IMR-90 (cell line): ENCODE results near the gene FBXO31. TPM values are rescaled to one million over a fixed set of nuclear protein-coding genes. Genes with fewer than 3 reads are reported as not detected.
A peak's percentile ranks its signal among the peaks of the same experiment; 100 is the strongest.

Experiments used
- ATAC-seq: fragments of 200-7000 bp; cut with Tn5 transposase; 2 replicates; pipeline ENCODE4 v1.9.1; 2020; ENCODE audit warnings: low read depth, mild to moderate bottlenecking, moderate library complexity
- BruUV-seq: library from RNA; stranded (reverse); fragments of 400-500 nt; replicated peaks from 2 replicates; lab custom pipeline; 2021; lab: Mats Ljungman, UMichigan
- CTCF ChIA-PET: fragments of 300-600 bp; formaldehyde crosslinking; extraction: SDS; loops from one replicate; lab custom pipeline; 2021; ENCODE audit warnings: antibody characterized with exemption; lab: Yijun Ruan, JAX
- POLR2A ChIA-PET: fragments of 300-600 bp; sonication (Branson Sonifier 250); formaldehyde crosslinking; loops from one replicate; lab custom pipeline; 2022; ENCODE audit warnings: antibody characterized with exemption; ENCODE audit not compliant: unreplicated experiment; lab: Charles Lee
- DNase-seq: peaks from one replicate; pipeline ENCODE4 v3.0.0; 2013
- H2AFZ ChIP-seq: replicated peaks from 2 replicates; pipeline ENCODE3; 2013; ENCODE audit warnings: low read length, mild to moderate bottlenecking; ENCODE audit not compliant: poor library complexity
- H2AK5ac ChIP-seq: 2 replicates; pipeline ENCODE4 v1.6.1; 2013; ENCODE audit warnings: low read depth, low read length, inconsistent platforms
- H2AK9ac ChIP-seq: replicated peaks from 2 replicates; pipeline ENCODE3; 2013; ENCODE audit warnings: mild to moderate bottlenecking, low read depth, low read length, moderate library complexity; ENCODE audit not compliant: poor library complexity
- H2BK120ac ChIP-seq: 2 replicates; pipeline ENCODE4 v1.6.1; 2013; ENCODE audit warnings: low read depth, low read length, inconsistent platforms
- H2BK15ac ChIP-seq: 3 replicates; pipeline ENCODE4 v1.6.1; 2013; ENCODE audit warnings: low read depth, low read length, inconsistent platforms
- H2BK20ac ChIP-seq: 2 replicates; pipeline ENCODE4 v1.6.1; 2013; ENCODE audit warnings: low read depth, mild to moderate bottlenecking, inconsistent platforms, low read length, moderate library complexity
- H2BK5ac ChIP-seq: 2 replicates; pipeline ENCODE4 v1.6.1; 2013; ENCODE audit warnings: mild to moderate bottlenecking, low read depth, low read length, inconsistent platforms; ENCODE audit not compliant: poor library complexity, severe bottlenecking
- H3K14ac ChIP-seq: replicated peaks from 2 replicates; pipeline ENCODE4 v1.6.1; 2013; ENCODE audit warnings: low read depth, low read length, inconsistent platforms
- H3K18ac ChIP-seq: 2 replicates; pipeline ENCODE4 v1.6.1; 2013; ENCODE audit warnings: low read depth, low read length, control low read depth
- H3K23ac ChIP-seq: 2 replicates; pipeline ENCODE4 v1.6.1; 2013; ENCODE audit warnings: low read depth, low read length, inconsistent platforms
- H3K27ac ChIP-seq: 2 replicates; pipeline ENCODE4 v1.5.1; 2013; ENCODE audit warnings: mild to moderate bottlenecking, control low read depth, low read length; ENCODE audit not compliant: insufficient read depth
- H3K27me3 ChIP-seq: 2 replicates; pipeline ENCODE4 v1.6.1; 2013; ENCODE audit warnings: low read length; ENCODE audit not compliant: control insufficient read depth, insufficient read depth
- H3K36me3 ChIP-seq: 2 replicates; pipeline ENCODE4 v1.6.1; 2013; ENCODE audit warnings: low read length, mixed read lengths; ENCODE audit not compliant: control insufficient read depth, insufficient read depth
- H3K4ac ChIP-seq: 2 replicates; pipeline ENCODE4 v1.6.1; 2013; ENCODE audit warnings: low read depth, low read length, inconsistent platforms
- H3K4me1 ChIP-seq: 2 replicates; pipeline ENCODE4 v1.6.1; 2013; ENCODE audit warnings: low read length, mixed read lengths; ENCODE audit not compliant: control insufficient read depth, insufficient read depth
- H3K4me2 ChIP-seq: 2 replicates; pipeline ENCODE4 v1.6.1; 2013; ENCODE audit warnings: low read depth, mild to moderate bottlenecking, control low read depth, low read length, moderate library complexity
- H3K4me3 ChIP-seq: 2 replicates; pipeline ENCODE4 v1.5.1; 2013; ENCODE audit warnings: low read depth, mild to moderate bottlenecking, control low read depth, low read length, moderate library complexity; ENCODE audit not compliant: insufficient read depth
- H3K56ac ChIP-seq: 2 replicates; pipeline ENCODE4 v1.6.1; 2013; ENCODE audit warnings: low read length, inconsistent platforms; ENCODE audit not compliant: insufficient read depth; ENCODE audit errors: extremely low read depth
- H3K79me1 ChIP-seq, 2 experiments: 2 replicates each; pipeline ENCODE4 v1.6.1; 2013; ENCODE audit warnings: low read length in 2 of 2, inconsistent platforms in 1 of 2, low read depth in 1 of 2
- H3K9ac ChIP-seq: 2 replicates; pipeline ENCODE4 v1.6.1; 2013; ENCODE audit warnings: low read depth, low read length, control low read depth
- H3K9me1 ChIP-seq: 2 replicates; pipeline ENCODE4 v1.6.1; 2013; ENCODE audit warnings: low read length, inconsistent platforms; ENCODE audit not compliant: insufficient read depth
- H3K9me3 ChIP-seq: 2 replicates; pipeline ENCODE4 v1.6.1; 2013; ENCODE audit warnings: low read length; ENCODE audit not compliant: control insufficient read depth, insufficient read depth
- H4K20me1 ChIP-seq: 2 replicates; pipeline ENCODE4 v1.6.1; 2013; ENCODE audit warnings: low read length, inconsistent platforms; ENCODE audit not compliant: insufficient read depth
- H4K5ac ChIP-seq: 2 replicates; pipeline ENCODE4 v1.6.1; 2013; ENCODE audit warnings: mild to moderate bottlenecking, low read depth, low read length, control low read depth
- H4K8ac ChIP-seq, 2 experiments: 2 replicates each; pipeline ENCODE4 v1.6.1; 2013; ENCODE audit warnings: low read depth in 2 of 2, low read length in 2 of 2, control low read depth in 1 of 2, inconsistent platforms in 1 of 2
- H4K91ac ChIP-seq: 2 replicates; pipeline ENCODE4 v1.6.1; 2013; ENCODE audit warnings: low read depth, low read length, inconsistent platforms; ENCODE audit not compliant: insufficient read depth
- BHLHE40 ChIP-seq: fragments of 150-350 bp; IDR thresholded peaks from 2 replicates; pipeline ENCODE4 v1.6.1; 2016; ENCODE audit warnings: mild to moderate bottlenecking, low read depth, low read length
- CEBPB ChIP-seq: IDR thresholded peaks from 2 replicates; pipeline ENCODE4 v1.6.1; 2012; ENCODE audit warnings: low read depth, low read length, improper control_type of control experiment
- CHD1 ChIP-seq: IDR thresholded peaks from 2 replicates; pipeline ENCODE4 v1.6.1; 2012; ENCODE audit warnings: low read depth, low read length, improper control_type of control experiment
- FOS ChIP-seq: fragments of 150-350 bp; IDR thresholded peaks from 2 replicates; pipeline ENCODE4 v1.6.1; 2016; ENCODE audit warnings: low read depth, low read length
- MAFK ChIP-seq: IDR thresholded peaks from 2 replicates; pipeline ENCODE4 v1.6.1; 2012; ENCODE audit warnings: low read depth, low read length, improper control_type of control experiment
- MAZ ChIP-seq: IDR thresholded peaks from 2 replicates; pipeline ENCODE4 v1.6.1; 2012; ENCODE audit warnings: low read depth, mild to moderate bottlenecking, low read length, improper control_type of control experiment, moderate library complexity, borderline replicate concordance
- MXI1 ChIP-seq: IDR thresholded peaks from 2 replicates; pipeline ENCODE4 v1.6.1; 2012; ENCODE audit warnings: low read depth, mild to moderate bottlenecking, low read length, moderate library complexity, borderline replicate concordance
- NFE2L2 ChIP-seq: fragments of 150-350 bp; IDR thresholded peaks from 2 replicates; pipeline ENCODE4 v1.6.1; 2016; ENCODE audit warnings: low read depth, mild to moderate bottlenecking, low read length
- POLR2A ChIP-seq: IDR thresholded peaks from 2 replicates; pipeline ENCODE4 v1.6.1; 2012; ENCODE audit warnings: mild to moderate bottlenecking, low read depth, low read length
- RCOR1 ChIP-seq: IDR thresholded peaks from 2 replicates; pipeline ENCODE4 v1.6.1; 2012; ENCODE audit warnings: mild to moderate bottlenecking, low read length, improper control_type of control experiment; ENCODE audit not compliant: insufficient replicate concordance
- RFX5 ChIP-seq: IDR thresholded peaks from 2 replicates; pipeline ENCODE4 v1.8.0; 2012; ENCODE audit warnings: low read depth, mild to moderate bottlenecking, low read length, moderate library complexity
- SMC3 ChIP-seq: fragments of 150-350 bp; IDR thresholded peaks from 2 replicates; pipeline ENCODE4 v1.6.1; 2016; ENCODE audit warnings: low read depth, mild to moderate bottlenecking, antibody characterized with exemption, low read length, moderate library complexity
- WGBS, 2 experiments: methylation state at CpG; one replicate each; pipeline versions ENCODE4 v1.1.5 to v1.1.7; 2013; ENCODE audit warnings: missing lambda C conversion rate in 2 of 2; ENCODE audit not compliant: insufficient read length in 1 of 2; ENCODE audit errors: extremely low coverage in 2 of 2; 5-methylcytosine and 5-hydroxymethylcytosine counted together
- dilution Hi-C: fragments of 300-500 bp; cut with HindIII; formaldehyde crosslinking; loops from one replicate; pipeline ENCODE4 v1.14.3; 2018; ENCODE audit warnings: low sequenced_read_pairs; ENCODE audit not compliant: unreplicated experiment
- in situ Hi-C: fragments of 300-500 bp; cut with MboI; formaldehyde crosslinking; loops from 3 replicates; pipeline ENCODE4 v1.14.3; 2019; ENCODE audit warnings: low sequenced_read_pairs, inconsistent platforms, mixed read lengths
- intact Hi-C: fragments of 100-400 bp; cut with micrococcal nuclease; formaldehyde crosslinking; loops from 2 replicates; pipeline ENCODE4 v1.10.0; 2022
- polyA plus RNA-seq, 3 experiments: library from polyadenylated mRNA; depleted of rRNA; stranded (reverse); fragments of >200 nt; gene quantifications; 2 replicates each; pipeline ENCODE4 v1.2.3, GENCODE V29; 2012; ENCODE audit warnings: low replicate concordance in 1 of 3
- total RNA-seq: library from RNA; depleted of rRNA; stranded (reverse); fragments of >200 nt; gene quantifications from 2 replicates; pipeline ENCODE4 v1.2.3, GENCODE V29; 2012
- TF ChIP-seq, protein P1 (sequence below): conservative IDR thresholded peaks from 2 replicates; pipeline ENCODE4 v1.5.1; 2012; ENCODE audit warnings: mild to moderate bottlenecking, low read depth, low read length, improper control_type of control experiment
- TF ChIP-seq, protein P2 (sequence below): fragments of 150-350 bp; IDR thresholded peaks from 2 replicates; pipeline ENCODE4 v1.6.1; 2017; ENCODE audit warnings: mild to moderate bottlenecking, antibody characterized with exemption, low read length, low read depth
- TF ChIP-seq, protein P3 (sequence below): fragments of 150-350 bp; IDR thresholded peaks from 2 replicates; pipeline ENCODE4 v1.6.1; 2016; ENCODE audit warnings: low read depth, mild to moderate bottlenecking, low read length, moderate library complexity, borderline replicate concordance

The FBXO31 gene
- total and polyA plus RNA-seq, 2 of the 4 experiments (the other 2 are of a cell fraction): 10.4 to 16.9 TPM

DNA sequence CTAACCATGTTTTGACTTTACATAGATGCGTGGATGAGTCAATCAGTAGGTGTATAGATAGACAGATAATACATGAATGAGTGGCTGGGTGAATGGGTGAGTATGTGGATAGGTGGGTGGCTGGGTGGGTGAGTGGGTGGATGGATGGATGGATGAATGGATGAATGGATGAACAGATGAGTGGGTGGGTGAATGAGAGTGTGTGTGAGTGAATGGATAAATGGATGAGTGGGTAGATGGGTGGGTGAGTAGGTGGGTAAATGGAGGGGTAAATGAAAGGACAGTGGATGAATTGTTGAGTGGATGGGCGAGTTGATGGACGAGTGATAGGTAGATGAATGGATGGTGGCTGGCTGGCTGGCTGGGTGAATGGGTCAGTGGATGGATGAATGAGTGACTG, 89.6 kb downstream of the FBXO31 start:
- ATAC-seq: no peak
- Histone ChIP-seq H3K4me3 (no peak overlapping the region), H4K8ac (no peak overlapping the region), H3K4me2 (no peak overlapping the region), H3K9ac (no peak overlapping the region), H3K79me1 (no peaks in the 10 kb centered on the region), H3K14ac (no peak overlapping the region), H3K4ac (no peak overlapping the region), H2AK9ac (no peak overlapping the region), H2BK15ac (no peak overlapping the region), H4K91ac (no peak overlapping the region), H2BK20ac (no peak overlapping the region), H3K27me3 (peaks cover 2% of the 10 kb centered on the region; the same call in 1 of the 2 replicates), H2BK5ac (peak overlapping the region; percentile 51), H2AFZ (no peak overlapping the region), H3K27ac (no peak overlapping the region), H3K9me1 (peaks cover 3% of the 10 kb centered on the region), H3K18ac (no peak overlapping the region), H3K56ac (no peak overlapping the region), H4K5ac (no peak overlapping the region), H3K9me3 (peaks cover 6% of the 10 kb centered on the region), H2BK120ac (no peak overlapping the region), H3K36me3 (no peaks in the 10 kb centered on the region), H3K4me1 (peaks cover 2% of the 10 kb centered on the region; the same call in 1 of the 2 replicates), H4K20me1 (peaks cover 5% of the 10 kb centered on the region), H2AK5ac (no peak overlapping the region), H3K23ac (no peak overlapping the region)
- no TSS peak for BruUV-seq
- POLR2A ChIA-PET: no interaction called here
- intact Hi-C loops (no loop called here), dilution Hi-C loops (no loop called here), in situ Hi-C loops (no loop called here)
- WGBS, 2 experiments: 85 to 100% methylated on average over 2 of the region's 3 CpGs
- TF ChIP-seq, protein P1, sequence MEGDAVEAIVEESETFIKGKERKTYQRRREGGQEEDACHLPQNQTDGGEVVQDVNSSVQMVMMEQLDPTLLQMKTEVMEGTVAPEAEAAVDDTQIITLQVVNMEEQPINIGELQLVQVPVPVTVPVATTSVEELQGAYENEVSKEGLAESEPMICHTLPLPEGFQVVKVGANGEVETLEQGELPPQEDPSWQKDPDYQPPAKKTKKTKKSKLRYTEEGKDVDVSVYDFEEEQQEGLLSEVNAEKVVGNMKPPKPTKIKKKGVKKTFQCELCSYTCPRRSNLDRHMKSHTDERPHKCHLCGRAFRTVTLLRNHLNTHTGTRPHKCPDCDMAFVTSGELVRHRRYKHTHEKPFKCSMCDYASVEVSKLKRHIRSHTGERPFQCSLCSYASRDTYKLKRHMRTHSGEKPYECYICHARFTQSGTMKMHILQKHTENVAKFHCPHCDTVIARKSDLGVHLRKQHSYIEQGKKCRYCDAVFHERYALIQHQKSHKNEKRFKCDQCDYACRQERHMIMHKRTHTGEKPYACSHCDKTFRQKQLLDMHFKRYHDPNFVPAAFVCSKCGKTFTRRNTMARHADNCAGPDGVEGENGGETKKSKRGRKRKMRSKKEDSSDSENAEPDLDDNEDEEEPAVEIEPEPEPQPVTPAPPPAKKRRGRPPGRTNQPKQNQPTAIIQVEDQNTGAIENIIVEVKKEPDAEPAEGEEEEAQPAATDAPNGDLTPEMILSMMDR: no peak
- TF ChIP-seq MAZ (no peak), RFX5 (no peak), NFE2L2 (no peak), RCOR1 (no peak), SMC3 (no peak), CEBPB (no peak), BHLHE40 (no peak), MAFK (no peak), MXI1 (no peak), CHD1 (no peak), FOS (no peak), POLR2A (no peak)
- TF ChIP-seq, protein P2, sequence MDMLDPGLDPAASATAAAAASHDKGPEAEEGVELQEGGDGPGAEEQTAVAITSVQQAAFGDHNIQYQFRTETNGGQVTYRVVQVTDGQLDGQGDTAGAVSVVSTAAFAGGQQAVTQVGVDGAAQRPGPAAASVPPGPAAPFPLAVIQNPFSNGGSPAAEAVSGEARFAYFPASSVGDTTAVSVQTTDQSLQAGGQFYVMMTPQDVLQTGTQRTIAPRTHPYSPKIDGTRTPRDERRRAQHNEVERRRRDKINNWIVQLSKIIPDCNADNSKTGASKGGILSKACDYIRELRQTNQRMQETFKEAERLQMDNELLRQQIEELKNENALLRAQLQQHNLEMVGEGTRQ: no peak
- TF ChIP-seq, protein P3, sequence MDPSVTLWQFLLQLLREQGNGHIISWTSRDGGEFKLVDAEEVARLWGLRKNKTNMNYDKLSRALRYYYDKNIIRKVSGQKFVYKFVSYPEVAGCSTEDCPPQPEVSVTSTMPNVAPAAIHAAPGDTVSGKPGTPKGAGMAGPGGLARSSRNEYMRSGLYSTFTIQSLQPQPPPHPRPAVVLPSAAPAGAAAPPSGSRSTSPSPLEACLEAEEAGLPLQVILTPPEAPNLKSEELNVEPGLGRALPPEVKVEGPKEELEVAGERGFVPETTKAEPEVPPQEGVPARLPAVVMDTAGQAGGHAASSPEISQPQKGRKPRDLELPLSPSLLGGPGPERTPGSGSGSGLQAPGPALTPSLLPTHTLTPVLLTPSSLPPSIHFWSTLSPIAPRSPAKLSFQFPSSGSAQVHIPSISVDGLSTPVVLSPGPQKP: no peak
- CTCF ChIA-PET: no interaction called here
- DNase-seq: no peak
